SK-N-SH (cell line): ENCODE results near the gene LAMA4. TPM values are rescaled to one million over a fixed set of nuclear protein-coding genes. Genes with fewer than 3 reads are reported as not detected.
A peak's percentile ranks its signal among the peaks of the same experiment; 100 is the strongest.

Experiments used
- CTCF ChIA-PET: fragments of 300-600, 350-600 bp; formaldehyde crosslinking; extraction: SDS; loops from one replicate; lab custom pipeline; 2021; lab: Yijun Ruan, JAX
- POLR2A ChIA-PET: fragments of 350-600 bp; sonication (Branson Sonifier 250); formaldehyde crosslinking; extraction: SDS; loops from one replicate; lab custom pipeline; 2020; ENCODE audit warnings: antibody characterized with exemption, inconsistent platforms; lab: Yijun Ruan, JAX
- DNase-seq: peaks from one replicate; pipeline ENCODE4 v3.0.0; 2012
- H2AFZ ChIP-seq: fragments of 200-600 bp; sonication (generic); 2 replicates; pipeline ENCODE4 v1.8.1; 2016; ENCODE audit warnings: antibody characterized with exemption, mild to moderate bottlenecking, low read depth
- H3F3A ChIP-seq: fragments of 200-600 bp; sonication (generic); replicated peaks from 2 replicates; pipeline ENCODE3; 2016; ENCODE audit warnings: antibody characterized with exemption, mild to moderate bottlenecking; ENCODE audit not compliant: insufficient read depth
- H3K27ac ChIP-seq, 2 experiments: fragments of 200-500 bp in 1 of 2; fragments of 200-600 bp in 1 of 2; sonication (Bioruptor generic) in 1 of 2; sonication (generic), shearing (Covaris generic) in 1 of 2; 2 replicates each; pipeline versions ENCODE4 v1.5.1 to v1.6.1; 2014 to 2016; ENCODE audit warnings: low read depth in 2 of 2, inconsistent platforms in 1 of 2, low read length in 1 of 2, mild to moderate bottlenecking in 1 of 2, mixed read lengths in 1 of 2
- H3K27me3 ChIP-seq: fragments of 200-600 bp; sonication (generic), shearing (Covaris generic); 2 replicates; pipeline ENCODE4 v1.6.1; 2016; ENCODE audit warnings: mixed run types; ENCODE audit not compliant: insufficient read depth
- H3K36me3 ChIP-seq, 2 experiments: fragments of 200-500 bp in 1 of 2; fragments of 200-600 bp in 1 of 2; sonication (Bioruptor generic) in 1 of 2; sonication (generic) in 1 of 2; replicated peaks in 1 of 2; 2 replicates each; pipeline versions ENCODE3 to v1.5.1; 2014 to 2016; ENCODE audit warnings: low read length in 1 of 2, mild to moderate bottlenecking in 1 of 2; ENCODE audit not compliant: insufficient read depth in 2 of 2, control insufficient read depth in 1 of 2
- H3K4me1 ChIP-seq, 2 experiments: fragments of 200-500 bp in 1 of 2; fragments of 200-600 bp in 1 of 2; sonication (Bioruptor generic) in 1 of 2; sonication (generic), shearing (Covaris generic) in 1 of 2; 2 replicates each; pipeline versions ENCODE4 v1.5.1 to v1.6.1; 2014 to 2016; ENCODE audit warnings: low read depth in 1 of 2, low read length in 1 of 2, mixed run types in 1 of 2; ENCODE audit not compliant: insufficient read depth in 2 of 2, control insufficient read depth in 1 of 2
- H3K4me2 ChIP-seq: fragments of 200-600 bp; sonication (generic), shearing (Covaris generic); 2 replicates; pipeline ENCODE4 v1.6.1; 2017; ENCODE audit warnings: mixed run types
- H3K4me3 ChIP-seq, 2 experiments: fragments of 200-500 bp in 1 of 2; fragments of 200-600 bp in 1 of 2; sonication (Bioruptor generic) in 1 of 2; sonication (generic), shearing (Covaris generic) in 1 of 2; 2 replicates each; pipeline versions ENCODE4 v1.5.1 to v1.8.1; 2014 to 2016; ENCODE audit warnings: low read depth in 2 of 2, inconsistent platforms in 1 of 2, low read length in 1 of 2, mild to moderate bottlenecking in 1 of 2, mixed read lengths in 1 of 2, moderate library complexity in 1 of 2
- H3K79me2 ChIP-seq: fragments of 200-600 bp; sonication (generic); 2 replicates; pipeline ENCODE4 v1.8.1; 2017; ENCODE audit warnings: mild to moderate bottlenecking; ENCODE audit not compliant: insufficient read depth
- H3K9ac ChIP-seq: fragments of 200-600 bp; sonication (generic); 2 replicates; pipeline ENCODE4 v1.6.1; 2017; ENCODE audit warnings: mixed run types
- H3K9me2 ChIP-seq: fragments of 200-600 bp; sonication (generic); 2 replicates; pipeline ENCODE4 v1.6.1; 2017; ENCODE audit warnings: mixed run types
- H3K9me3 ChIP-seq: fragments of 200-600 bp; sonication (generic); 2 replicates; pipeline ENCODE4 v1.6.1; 2017; ENCODE audit warnings: mixed run types, mild to moderate bottlenecking, moderate library complexity
- H4K20me1 ChIP-seq: fragments of 200-600 bp; sonication (generic); 2 replicates; pipeline ENCODE4 v1.6.1; 2017; ENCODE audit warnings: mild to moderate bottlenecking, mixed run types; ENCODE audit not compliant: insufficient read depth
- CHD2 ChIP-seq: fragments of 150-350 bp; IDR thresholded peaks from 2 replicates; pipeline ENCODE4 v1.6.1; 2018; ENCODE audit warnings: low read length; ENCODE audit not compliant: partially characterized antibody
- ELF1 ChIP-seq: IDR thresholded peaks from 2 replicates; pipeline ENCODE4 v1.4.0; 2012
- FOSL2 ChIP-seq: IDR thresholded peaks from 2 replicates; pipeline ENCODE4 v1.4.0; 2012; ENCODE audit warnings: low read depth, mild to moderate bottlenecking, moderate library complexity, borderline replicate concordance
- FOXJ3 ChIP-seq: sonication (generic); formaldehyde crosslinking; IDR thresholded peaks from 2 replicates; pipeline ENCODE4 v1.5.1; 2020; ENCODE audit warnings: mild to moderate bottlenecking, missing genetic modification reagents
- FOXM1 ChIP-seq: IDR thresholded peaks from 2 replicates; pipeline ENCODE4 v1.4.0; 2012; ENCODE audit warnings: low read depth, mild to moderate bottlenecking
- JUND ChIP-seq: IDR thresholded peaks from 2 replicates; pipeline ENCODE4 v1.4.0; 2012
- MEF2A ChIP-seq: IDR thresholded peaks from 2 replicates; pipeline ENCODE4 v1.4.0; 2012; ENCODE audit warnings: low read depth, borderline replicate concordance
- MXI1 ChIP-seq: IDR thresholded peaks from 2 replicates; pipeline ENCODE4 v1.6.1; 2012; ENCODE audit warnings: mild to moderate bottlenecking, low read depth, low read length, improper control_type of control experiment
- NFIC ChIP-seq: IDR thresholded peaks from 2 replicates; pipeline ENCODE4 v1.4.0; 2012; ENCODE audit warnings: borderline replicate concordance
- NRF1 ChIP-seq: IDR thresholded peaks from 2 replicates; pipeline ENCODE4 v1.6.1; 2012; ENCODE audit warnings: low read depth, mild to moderate bottlenecking, low read length
- POLR2AphosphoS5 ChIP-seq: IDR thresholded peaks from 2 replicates; pipeline ENCODE4 v1.6.1; 2012; ENCODE audit warnings: low read depth, low read length
- RAD21 ChIP-seq: IDR thresholded peaks from 2 replicates; pipeline ENCODE4 v1.6.1; 2012; ENCODE audit warnings: mild to moderate bottlenecking, low read length
- RCOR1 ChIP-seq: fragments of 150-350 bp; IDR thresholded peaks from 2 replicates; pipeline ENCODE4 v1.6.1; 2017; ENCODE audit warnings: antibody characterized with exemption, low read length
- RXRA ChIP-seq: IDR thresholded peaks from 2 replicates; pipeline ENCODE4 v1.4.0; 2012; ENCODE audit warnings: low read depth, mild to moderate bottlenecking, borderline replicate concordance
- SIN3A ChIP-seq: IDR thresholded peaks from 2 replicates; pipeline ENCODE4 v1.6.1; 2012; ENCODE audit warnings: low read depth, mild to moderate bottlenecking, low read length, moderate library complexity, borderline replicate concordance
- TAF1 ChIP-seq: IDR thresholded peaks from 2 replicates; pipeline ENCODE4 v1.6.1; 2012; ENCODE audit warnings: low read depth, mild to moderate bottlenecking, low read length, moderate library complexity, borderline replicate concordance
- TCF12 ChIP-seq: IDR thresholded peaks from 2 replicates; pipeline ENCODE4 v1.4.0; 2012
- TEAD4 ChIP-seq: IDR thresholded peaks from 2 replicates; pipeline ENCODE4 v1.4.0; 2012; ENCODE audit warnings: mild to moderate bottlenecking, borderline replicate concordance; ENCODE audit not compliant: insufficient read depth
- WGBS: methylation state at CpG from one replicate; pipeline ENCODE4 v1.1.6; 2017; ENCODE audit warnings: low lambda C conversion rate; 5-methylcytosine and 5-hydroxymethylcytosine counted together
- polyA plus RNA-seq, 3 experiments: library from polyadenylated mRNA; depleted of rRNA; stranded (reverse); fragments of >200 nt; gene quantifications; 2 replicates each; pipeline ENCODE4 v1.2.3, GENCODE V29; 2012
- TF ChIP-seq, protein P1 (sequence below): fragments of 150-350 bp; IDR thresholded peaks from 2 replicates; pipeline ENCODE4 v1.6.1; 2017; ENCODE audit warnings: antibody characterized with exemption, low read length, low read depth, borderline replicate concordance
- TF ChIP-seq, protein P2 (sequence below): fragments of 200-600 bp; sonication (generic); IDR thresholded peaks from 2 replicates; pipeline ENCODE4 v1.6.1; 2017; ENCODE audit warnings: antibody characterized with exemption, mild to moderate bottlenecking, moderate library complexity
- TF ChIP-seq, protein P3 (sequence below): IDR thresholded peaks from 2 replicates; pipeline ENCODE4 v1.4.0; 2012; ENCODE audit warnings: low read depth, borderline replicate concordance
- TF ChIP-seq, protein P4 (sequence below): IDR thresholded peaks from 2 replicates; pipeline ENCODE4; 2012
- TF ChIP-seq, protein P5 (sequence below): IDR thresholded peaks from 2 replicates; pipeline ENCODE4 v1.4.0; 2012; ENCODE audit warnings: low read depth, borderline replicate concordance

LAMA4 gene
- polyA plus RNA-seq, 1 of the 3 experiments (the other 2 are of a cell fraction): 9.4 TPM

DNA sequence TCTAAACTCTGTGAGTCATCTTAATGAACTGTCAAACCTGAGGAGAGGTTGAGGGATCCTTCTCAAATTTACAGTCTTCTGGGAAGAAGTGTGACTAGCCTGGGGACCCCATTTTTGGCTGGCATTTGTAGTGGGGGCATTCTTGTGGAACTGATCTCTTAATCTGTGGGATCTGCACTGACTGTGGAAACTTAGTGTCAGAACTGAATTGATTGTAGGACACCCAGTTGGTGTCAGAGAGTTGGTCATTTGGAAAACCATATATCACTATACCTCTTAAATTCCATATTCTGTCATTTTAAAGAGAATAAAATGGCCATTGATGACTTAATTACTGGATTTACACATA is 48.3 kb downstream of the LAMA4 start:
- Histone ChIP-seq H3K36me3 (peaks cover 0 to 3% of the 10 kb centered on the region in 2 experiments), H3K9me2 (no peaks in the 10 kb centered on the region), H3K4me3 (no peak overlapping the region), H3K9ac (no peak overlapping the region), H3F3A (peaks cover 16% of the 10 kb centered on the region), H3K27ac (peak overlapping the region; percentile 58 to 76), H3K9me3 (no peaks in the 10 kb centered on the region), H3K4me1 (peaks cover 18 to 33% of the 10 kb centered on the region in 2 experiments), H2AFZ (no peak overlapping the region), H3K79me2 (no peaks in the 10 kb centered on the region), H3K4me2 (0 out of 2 replicates have a peak overlapping the region, but pooled peaks have one; percentile 11), H3K27me3 (no peaks in the 10 kb centered on the region), H4K20me1 (no peaks in the 10 kb centered on the region)
- DNase-seq: no peak
- TF ChIP-seq, protein P1, sequence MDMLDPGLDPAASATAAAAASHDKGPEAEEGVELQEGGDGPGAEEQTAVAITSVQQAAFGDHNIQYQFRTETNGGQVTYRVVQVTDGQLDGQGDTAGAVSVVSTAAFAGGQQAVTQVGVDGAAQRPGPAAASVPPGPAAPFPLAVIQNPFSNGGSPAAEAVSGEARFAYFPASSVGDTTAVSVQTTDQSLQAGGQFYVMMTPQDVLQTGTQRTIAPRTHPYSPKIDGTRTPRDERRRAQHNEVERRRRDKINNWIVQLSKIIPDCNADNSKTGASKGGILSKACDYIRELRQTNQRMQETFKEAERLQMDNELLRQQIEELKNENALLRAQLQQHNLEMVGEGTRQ: no peak
- TF ChIP-seq MXI1: no peak
- no peak for TF ChIP-seq POLR2AphosphoS5
- no peak for TF ChIP-seq TAF1
- TF ChIP-seq SIN3A: no peak
- TF ChIP-seq, protein P2, sequence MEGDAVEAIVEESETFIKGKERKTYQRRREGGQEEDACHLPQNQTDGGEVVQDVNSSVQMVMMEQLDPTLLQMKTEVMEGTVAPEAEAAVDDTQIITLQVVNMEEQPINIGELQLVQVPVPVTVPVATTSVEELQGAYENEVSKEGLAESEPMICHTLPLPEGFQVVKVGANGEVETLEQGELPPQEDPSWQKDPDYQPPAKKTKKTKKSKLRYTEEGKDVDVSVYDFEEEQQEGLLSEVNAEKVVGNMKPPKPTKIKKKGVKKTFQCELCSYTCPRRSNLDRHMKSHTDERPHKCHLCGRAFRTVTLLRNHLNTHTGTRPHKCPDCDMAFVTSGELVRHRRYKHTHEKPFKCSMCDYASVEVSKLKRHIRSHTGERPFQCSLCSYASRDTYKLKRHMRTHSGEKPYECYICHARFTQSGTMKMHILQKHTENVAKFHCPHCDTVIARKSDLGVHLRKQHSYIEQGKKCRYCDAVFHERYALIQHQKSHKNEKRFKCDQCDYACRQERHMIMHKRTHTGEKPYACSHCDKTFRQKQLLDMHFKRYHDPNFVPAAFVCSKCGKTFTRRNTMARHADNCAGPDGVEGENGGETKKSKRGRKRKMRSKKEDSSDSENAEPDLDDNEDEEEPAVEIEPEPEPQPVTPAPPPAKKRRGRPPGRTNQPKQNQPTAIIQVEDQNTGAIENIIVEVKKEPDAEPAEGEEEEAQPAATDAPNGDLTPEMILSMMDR: no peak
- TF ChIP-seq RCOR1: no peak
- no peak for TF ChIP-seq ELF1
- TF ChIP-seq FOXJ3 (CRISPR knock-in tag): no peak
- TF ChIP-seq NRF1: no peak
- TF ChIP-seq MEF2A: no peak
- no peak for TF ChIP-seq CHD2
- TF ChIP-seq RAD21: no peak
- ChIA-PET POLR2A (no interaction called here), CTCF (no interaction called here)

DNA sequence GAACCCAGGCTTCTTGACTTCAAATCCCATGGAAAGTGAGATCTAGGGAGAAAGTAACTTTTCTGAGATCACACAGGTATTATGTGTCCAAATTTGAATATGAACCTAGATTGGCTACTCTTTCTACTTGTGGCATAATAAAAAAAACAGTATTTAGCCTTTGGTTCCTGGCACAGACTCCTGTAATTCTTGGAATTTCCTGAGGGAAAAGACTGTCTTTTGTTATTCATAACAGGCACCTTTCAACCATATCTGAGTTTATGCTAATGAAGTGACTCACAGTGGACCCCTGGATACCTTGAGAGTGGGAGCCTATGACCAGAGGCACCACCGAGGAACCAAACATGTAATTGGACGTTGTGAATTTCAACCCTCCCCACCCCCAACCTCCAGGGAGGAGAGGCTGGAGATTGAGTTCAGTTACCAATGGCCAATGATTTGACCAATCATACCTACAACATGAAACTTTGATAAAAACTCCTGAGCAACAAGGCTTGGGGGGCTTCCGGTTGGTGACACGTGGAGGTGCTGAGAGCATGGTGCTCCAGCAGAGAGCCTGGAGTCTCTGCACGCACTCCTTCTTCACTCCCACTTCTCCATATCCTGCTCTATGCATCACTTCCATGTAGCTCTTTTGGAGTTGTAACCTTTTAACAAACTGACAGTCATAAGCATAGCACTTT is 48.8 kb downstream of the LAMA4 start:
- Histone ChIP-seq H3K9me3 (no peaks in the 10 kb centered on the region), H3K27ac (peak overlapping the region; percentile 76 to 95), H2AFZ (no peak overlapping the region), H3K27me3 (no peaks in the 10 kb centered on the region), H3K4me3 (no peak overlapping the region), H3K9ac (peak overlapping the region; percentile 7; the same call in 1 of the 2 replicates), H4K20me1 (no peaks in the 10 kb centered on the region), H3K79me2 (no peaks in the 10 kb centered on the region), H3K36me3 (peaks cover 0 to 4% of the 10 kb centered on the region in 2 experiments), H3K4me1 (peaks cover 18 to 33% of the 10 kb centered on the region in 2 experiments), H3K4me2 (peak overlapping the region; percentile 11; the same call in 1 of the 2 replicates), H3K9me2 (no peaks in the 10 kb centered on the region), H3F3A (peaks cover 16% of the 10 kb centered on the region)
- CTCF ChIA-PET: no interaction called here
- POLR2A ChIA-PET: no interaction called here
- WGBS: 56% methylated on average over 3 of the region's 5 CpGs
- DNase-seq: no peak
- TF ChIP-seq NFIC (peak; percentile 94), TCF12 (peak; percentile 92), SIN3A (no peak), TEAD4 (peak; percentile 93), FOXM1 (peak; percentile 71), RXRA (peak; percentile 63; the same call in 1 of the 2 replicates), FOSL2 (peak; percentile 54; the same call in 1 of the 2 replicates), JUND (peak; percentile 70)
- TF ChIP-seq, protein P3, sequence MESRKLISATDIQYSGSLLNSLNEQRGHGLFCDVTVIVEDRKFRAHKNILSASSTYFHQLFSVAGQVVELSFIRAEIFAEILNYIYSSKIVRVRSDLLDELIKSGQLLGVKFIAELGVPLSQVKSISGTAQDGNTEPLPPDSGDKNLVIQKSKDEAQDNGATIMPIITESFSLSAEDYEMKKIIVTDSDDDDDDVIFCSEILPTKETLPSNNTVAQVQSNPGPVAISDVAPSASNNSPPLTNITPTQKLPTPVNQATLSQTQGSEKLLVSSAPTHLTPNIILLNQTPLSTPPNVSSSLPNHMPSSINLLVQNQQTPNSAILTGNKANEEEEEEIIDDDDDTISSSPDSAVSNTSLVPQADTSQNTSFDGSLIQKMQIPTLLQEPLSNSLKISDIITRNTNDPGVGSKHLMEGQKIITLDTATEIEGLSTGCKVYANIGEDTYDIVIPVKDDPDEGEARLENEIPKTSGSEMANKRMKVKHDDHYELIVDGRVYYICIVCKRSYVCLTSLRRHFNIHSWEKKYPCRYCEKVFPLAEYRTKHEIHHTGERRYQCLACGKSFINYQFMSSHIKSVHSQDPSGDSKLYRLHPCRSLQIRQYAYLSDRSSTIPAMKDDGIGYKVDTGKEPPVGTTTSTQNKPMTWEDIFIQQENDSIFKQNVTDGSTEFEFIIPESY: no peak
- TF ChIP-seq, protein P4, sequence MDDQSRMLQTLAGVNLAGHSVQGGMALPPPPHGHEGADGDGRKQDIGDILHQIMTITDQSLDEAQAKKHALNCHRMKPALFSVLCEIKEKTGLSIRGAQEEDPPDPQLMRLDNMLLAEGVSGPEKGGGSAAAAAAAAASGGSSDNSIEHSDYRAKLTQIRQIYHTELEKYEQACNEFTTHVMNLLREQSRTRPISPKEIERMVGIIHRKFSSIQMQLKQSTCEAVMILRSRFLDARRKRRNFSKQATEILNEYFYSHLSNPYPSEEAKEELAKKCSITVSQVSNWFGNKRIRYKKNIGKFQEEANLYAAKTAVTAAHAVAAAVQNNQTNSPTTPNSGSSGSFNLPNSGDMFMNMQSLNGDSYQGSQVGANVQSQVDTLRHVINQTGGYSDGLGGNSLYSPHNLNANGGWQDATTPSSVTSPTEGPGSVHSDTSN: peak; percentile 87
- TF ChIP-seq, protein P5, sequence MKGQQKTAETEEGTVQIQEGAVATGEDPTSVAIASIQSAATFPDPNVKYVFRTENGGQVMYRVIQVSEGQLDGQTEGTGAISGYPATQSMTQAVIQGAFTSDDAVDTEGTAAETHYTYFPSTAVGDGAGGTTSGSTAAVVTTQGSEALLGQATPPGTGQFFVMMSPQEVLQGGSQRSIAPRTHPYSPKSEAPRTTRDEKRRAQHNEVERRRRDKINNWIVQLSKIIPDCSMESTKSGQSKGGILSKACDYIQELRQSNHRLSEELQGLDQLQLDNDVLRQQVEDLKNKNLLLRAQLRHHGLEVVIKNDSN: no peak
